ENCODE data around the gene NSMCE1. TPM values are rescaled to one million over a fixed set of nuclear protein-coding genes. Genes with fewer than 3 reads are reported as not detected.

NSMCE1 gene
- total RNA-seq, 4 donors from 2014 or later, result 27.7 to 41.4 (median 31.5) TPM

DNA sequence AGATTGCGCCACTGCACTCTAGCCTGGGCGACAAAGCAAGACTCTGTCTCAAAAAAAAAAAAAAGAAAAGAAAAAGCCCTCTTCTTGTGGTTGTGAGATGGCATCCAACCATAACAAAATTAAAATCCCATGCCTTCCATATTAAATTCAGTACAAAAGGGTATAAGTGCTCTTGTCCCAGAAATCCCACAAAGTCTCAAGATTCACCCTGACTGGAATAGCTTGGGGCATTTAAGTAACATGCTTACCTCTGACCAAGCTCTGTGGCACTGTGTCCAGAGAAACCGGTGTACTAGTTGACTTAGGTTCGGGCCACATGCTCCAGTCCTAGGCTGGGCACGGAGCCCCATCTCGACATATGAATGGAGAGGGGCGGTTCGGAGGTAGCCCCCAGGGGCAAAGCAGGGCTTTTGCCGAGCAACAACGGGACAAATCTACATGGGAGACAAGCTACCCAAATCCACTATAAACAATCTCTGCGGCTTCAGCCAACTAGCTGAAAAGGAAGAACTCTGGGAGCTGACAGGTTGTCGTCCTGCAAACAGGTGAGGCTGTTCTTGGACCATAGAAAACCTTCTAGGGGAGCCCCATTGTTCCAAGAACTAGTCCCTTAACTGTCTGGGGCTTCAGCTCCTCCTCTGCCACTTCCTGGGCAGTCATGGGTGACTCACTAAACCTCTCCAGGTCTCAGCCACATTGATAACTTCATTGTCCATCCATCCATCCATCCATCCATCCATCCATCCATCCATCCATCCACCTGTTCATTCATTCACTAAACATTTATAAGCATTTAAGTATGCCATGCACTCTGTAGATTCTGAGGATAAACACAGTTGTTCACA lies 34.9 kb upstream of the NSMCE1 start:
- DNase-seq (ENCODE audit: low spot score in 2 of 2), result no peak

DNA sequence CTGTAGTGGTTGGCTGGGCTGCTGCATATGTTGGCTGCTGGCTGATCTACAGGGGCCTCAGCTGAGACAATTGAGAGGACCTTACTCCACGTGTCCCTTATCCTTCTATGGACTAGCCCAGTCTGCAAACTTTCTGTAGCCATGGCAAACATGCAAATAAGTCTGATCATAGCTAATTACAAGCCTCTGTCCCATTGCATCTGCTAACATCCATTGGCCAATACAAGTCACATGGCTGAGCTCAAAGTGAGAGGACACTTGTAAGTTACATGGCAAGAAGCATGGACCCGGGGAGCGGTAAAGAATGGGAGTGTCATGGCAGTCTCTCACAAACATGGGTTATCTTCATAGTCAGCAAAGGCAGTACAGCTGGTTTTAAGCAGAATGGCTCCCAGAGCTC lies 33.6 kb upstream of the NSMCE1 start:
- Histone ChIP-seq H3K27ac (no peak overlapping the region), H3K27me3 (no peaks in the 10 kb centered on the region), H3K36me3 (no peaks in the 10 kb centered on the region), H3K4me3 (no peak overlapping the region), H3K4me1 (no peaks in the 10 kb centered on the region), H3K9me3 (no peaks in the 10 kb centered on the region)
- 85 to 89% methylated on average over 3 of the region's 3 CpGs for WGBS, 2 donors
- TF ChIP-seq POLR2A (IDR thresholded peaks at IDR 0.05) (no peak), EP300 (IDR thresholded peaks at IDR 0.05) (no peak)
- TF ChIP-seq, protein P1, sequence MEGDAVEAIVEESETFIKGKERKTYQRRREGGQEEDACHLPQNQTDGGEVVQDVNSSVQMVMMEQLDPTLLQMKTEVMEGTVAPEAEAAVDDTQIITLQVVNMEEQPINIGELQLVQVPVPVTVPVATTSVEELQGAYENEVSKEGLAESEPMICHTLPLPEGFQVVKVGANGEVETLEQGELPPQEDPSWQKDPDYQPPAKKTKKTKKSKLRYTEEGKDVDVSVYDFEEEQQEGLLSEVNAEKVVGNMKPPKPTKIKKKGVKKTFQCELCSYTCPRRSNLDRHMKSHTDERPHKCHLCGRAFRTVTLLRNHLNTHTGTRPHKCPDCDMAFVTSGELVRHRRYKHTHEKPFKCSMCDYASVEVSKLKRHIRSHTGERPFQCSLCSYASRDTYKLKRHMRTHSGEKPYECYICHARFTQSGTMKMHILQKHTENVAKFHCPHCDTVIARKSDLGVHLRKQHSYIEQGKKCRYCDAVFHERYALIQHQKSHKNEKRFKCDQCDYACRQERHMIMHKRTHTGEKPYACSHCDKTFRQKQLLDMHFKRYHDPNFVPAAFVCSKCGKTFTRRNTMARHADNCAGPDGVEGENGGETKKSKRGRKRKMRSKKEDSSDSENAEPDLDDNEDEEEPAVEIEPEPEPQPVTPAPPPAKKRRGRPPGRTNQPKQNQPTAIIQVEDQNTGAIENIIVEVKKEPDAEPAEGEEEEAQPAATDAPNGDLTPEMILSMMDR (IDR thresholded peaks at IDR 0.05), result no peak
- no peak for DNase-seq (ENCODE audit: low spot score in 2 of 2)

More for the DNA sequence above, 34.9 kb upstream of the NSMCE1 start:
- Histone ChIP-seq H3K36me3 (no peaks in the 10 kb centered on the region), H3K4me3 (no peak overlapping the region), H3K4me1 (no peaks in the 10 kb centered on the region), H3K27ac (no peak overlapping the region), H3K9me3 (peaks cover 0 to 5% (median 0%) of the 10 kb centered on the region in 4 donors), H3K27me3 (no peaks in the 10 kb centered on the region)
- TF ChIP-seq EP300 (IDR thresholded peaks at IDR 0.05) (no peak), POLR2A (IDR thresholded peaks at IDR 0.05) (no peak)
- TF ChIP-seq, protein P1 (IDR thresholded peaks at IDR 0.05), result no peak
- WGBS, 2 donors, result 79 to 83% methylated on average over 10 to 12 of the region's 12 CpGs

DNA sequence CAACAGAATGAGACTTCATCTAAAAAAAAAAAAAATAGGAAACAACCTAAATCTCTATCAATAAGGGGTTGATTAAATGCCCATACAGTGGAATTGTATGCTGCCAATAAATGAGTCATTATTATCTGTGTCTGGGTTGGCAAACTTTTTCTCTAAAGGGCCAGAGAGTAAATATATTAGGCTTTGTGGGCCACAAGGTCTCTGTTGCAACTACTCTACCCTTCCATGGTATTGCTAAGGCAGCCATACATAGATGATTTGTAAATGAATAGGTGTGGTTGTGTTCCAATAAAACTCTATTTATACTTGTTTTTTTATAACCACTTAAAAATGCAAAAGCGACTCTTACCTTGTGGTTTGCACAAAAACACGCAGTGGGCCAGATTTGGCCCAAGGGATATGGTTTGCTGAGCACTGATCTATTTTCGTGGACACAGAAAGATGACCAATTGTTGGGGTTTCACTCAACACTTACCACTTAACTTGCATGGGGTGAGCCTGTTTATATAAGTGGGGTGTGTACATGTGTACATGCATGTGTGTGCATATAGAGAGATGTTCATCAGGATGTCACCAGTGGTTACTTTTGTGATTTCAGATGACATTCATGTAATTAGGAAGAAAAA lies 32.8 kb upstream of the NSMCE1 start:
- Histone ChIP-seq H3K27ac (no peak overlapping the region), H3K27me3 (no peaks in the 10 kb centered on the region), H3K4me3 (no peak overlapping the region), H3K36me3 (no peaks in the 10 kb centered on the region), H3K4me1 (no peaks in the 10 kb centered on the region), H3K9me3 (no peaks in the 10 kb centered on the region)
- DNase-seq (ENCODE audit: low spot score in 2 of 2), result no peak
- WGBS, 2 donors, result 89% methylated on average over 3 of the region's 3 CpGs
- TF ChIP-seq POLR2A (IDR thresholded peaks at IDR 0.05) (no peak), EP300 (IDR thresholded peaks at IDR 0.05) (no peak)
- TF ChIP-seq, protein P1 (IDR thresholded peaks at IDR 0.05), result no peak

DNA sequence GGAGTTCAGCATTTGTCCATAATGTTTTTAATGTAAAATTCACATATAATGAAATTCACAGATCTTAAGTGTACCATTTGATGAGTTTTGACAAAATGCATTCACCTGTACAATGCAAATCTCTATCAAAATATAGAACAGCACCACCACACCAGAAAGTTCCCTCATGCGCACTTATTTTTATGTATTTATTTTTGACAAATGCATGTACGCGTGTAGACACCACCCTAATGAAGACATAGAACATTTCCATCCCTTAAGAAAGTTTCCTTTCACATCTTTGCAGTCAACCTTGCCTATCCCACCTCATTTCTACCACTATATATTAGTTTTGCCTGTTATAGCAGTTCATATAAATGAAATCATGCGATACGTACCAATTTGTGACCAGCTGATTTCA lies 29.6 kb upstream of the NSMCE1 start:
- no peaks in the 10 kb centered on the region for H3K9me3 ChIP-seq
- H3K27me3 ChIP-seq, result no peaks in the 10 kb centered on the region
- H3K4me1 ChIP-seq, result no peaks in the 10 kb centered on the region
- no peaks in the 10 kb centered on the region for H3K36me3 ChIP-seq
- DNase-seq (ENCODE audit: low spot score in 2 of 2), result no peak
- no peak overlapping the region for H3K4me3 ChIP-seq
- no peak overlapping the region for H3K27ac ChIP-seq
- 93 to 96% methylated on average over 5 of the region's 5 CpGs for WGBS, 2 donors
- TF ChIP-seq, protein P1 (IDR thresholded peaks at IDR 0.05), result no peak
- TF ChIP-seq EP300 (IDR thresholded peaks at IDR 0.05) (no peak), POLR2A (IDR thresholded peaks at IDR 0.05) (no peak)

DNA sequence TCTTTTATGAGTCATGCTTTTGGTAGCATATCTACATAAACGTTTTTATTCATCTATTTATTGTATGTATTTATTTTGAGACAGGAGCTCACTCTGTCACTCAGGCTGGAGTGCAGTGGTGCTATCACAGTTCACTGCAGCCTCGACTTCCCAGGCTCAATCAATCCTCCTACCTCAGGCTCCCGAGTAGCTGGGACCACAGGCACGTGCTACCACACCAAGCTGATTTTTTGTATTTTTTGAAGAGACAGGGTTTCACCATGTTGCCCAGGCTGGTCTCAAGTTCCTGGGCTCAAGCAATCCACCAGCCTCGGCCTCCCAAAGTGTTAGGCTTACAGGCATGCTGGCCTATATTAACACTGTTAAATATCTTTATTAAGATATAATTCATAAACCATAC lies 24.8 kb upstream of the NSMCE1 start:
- H3K4me3 ChIP-seq, result no peak overlapping the region
- no peaks in the 10 kb centered on the region for H3K9me3 ChIP-seq
- H3K4me1 ChIP-seq, result no peaks in the 10 kb centered on the region
- TF ChIP-seq POLR2A (IDR thresholded peaks at IDR 0.05) (no peak), EP300 (IDR thresholded peaks at IDR 0.05) (no peak)
- TF ChIP-seq, protein P1 (IDR thresholded peaks at IDR 0.05), result no peak
- H3K27me3 ChIP-seq, result no peaks in the 10 kb centered on the region
- H3K27ac ChIP-seq, result no peak overlapping the region
- H3K36me3 ChIP-seq, result no peaks in the 10 kb centered on the region
- WGBS, 2 donors, result 61 to 65% methylated on average over 5 of the region's 5 CpGs
- DNase-seq (ENCODE audit: low spot score in 2 of 2), result no peak
